Central memory CD8-positive, alpha-beta T cell (primary cell): ENCODE data around the gene TM6SF1.
A peak's percentile ranks its signal among the peaks of the same experiment; 100 is the strongest.
"Not testable (repeated sequence)": the region's sequence is repeated elsewhere in the genome, so short reads cannot be mapped to it uniquely, and the experiment has no call there.

Experiments used
- ATAC-seq: fragments of 150-1000 bp; cut with Tn5 transposase; replicated peaks from 2 replicates; pipeline ENCODE4 v1.10.0; 2022; ENCODE audit warnings: mild to moderate bottlenecking, moderate FRiP score, moderate number of reproducible peaks; ENCODE audit not compliant: poor library complexity, severe bottlenecking; ENCODE audit errors: extremely low read depth
- DNase-seq, 2 donors: peaks; one replicate each; pipeline ENCODE4 v3.0.0; 2021; ENCODE audit warnings: low spot score in 2 of 2
- H3K27ac Mint-ChIP-seq: one replicate; pipeline ENCODE4 v1.8.0; 2022; ENCODE audit warnings: low read depth, mild to moderate bottlenecking, moderate library complexity, mixed read lengths
- H3K27me3 Mint-ChIP-seq: one replicate; pipeline ENCODE4 v1.8.0; 2022; ENCODE audit warnings: mixed read lengths
- H3K36me3 Mint-ChIP-seq: one replicate; pipeline ENCODE4 v1.8.0; 2022; ENCODE audit warnings: mild to moderate bottlenecking, moderate library complexity, mixed read lengths; ENCODE audit not compliant: insufficient read depth
- H3K4me1 Mint-ChIP-seq: one replicate; pipeline ENCODE4 v1.8.0; 2022; ENCODE audit warnings: mixed read lengths
- H3K4me3 Mint-ChIP-seq: one replicate; pipeline ENCODE4 v1.8.0; 2022; ENCODE audit warnings: mild to moderate bottlenecking, moderate library complexity, mixed read lengths
- H3K9me3 Mint-ChIP-seq: one replicate; pipeline ENCODE4 v1.8.0; 2022; ENCODE audit warnings: mixed read lengths

Gene TM6SF1

DNA sequence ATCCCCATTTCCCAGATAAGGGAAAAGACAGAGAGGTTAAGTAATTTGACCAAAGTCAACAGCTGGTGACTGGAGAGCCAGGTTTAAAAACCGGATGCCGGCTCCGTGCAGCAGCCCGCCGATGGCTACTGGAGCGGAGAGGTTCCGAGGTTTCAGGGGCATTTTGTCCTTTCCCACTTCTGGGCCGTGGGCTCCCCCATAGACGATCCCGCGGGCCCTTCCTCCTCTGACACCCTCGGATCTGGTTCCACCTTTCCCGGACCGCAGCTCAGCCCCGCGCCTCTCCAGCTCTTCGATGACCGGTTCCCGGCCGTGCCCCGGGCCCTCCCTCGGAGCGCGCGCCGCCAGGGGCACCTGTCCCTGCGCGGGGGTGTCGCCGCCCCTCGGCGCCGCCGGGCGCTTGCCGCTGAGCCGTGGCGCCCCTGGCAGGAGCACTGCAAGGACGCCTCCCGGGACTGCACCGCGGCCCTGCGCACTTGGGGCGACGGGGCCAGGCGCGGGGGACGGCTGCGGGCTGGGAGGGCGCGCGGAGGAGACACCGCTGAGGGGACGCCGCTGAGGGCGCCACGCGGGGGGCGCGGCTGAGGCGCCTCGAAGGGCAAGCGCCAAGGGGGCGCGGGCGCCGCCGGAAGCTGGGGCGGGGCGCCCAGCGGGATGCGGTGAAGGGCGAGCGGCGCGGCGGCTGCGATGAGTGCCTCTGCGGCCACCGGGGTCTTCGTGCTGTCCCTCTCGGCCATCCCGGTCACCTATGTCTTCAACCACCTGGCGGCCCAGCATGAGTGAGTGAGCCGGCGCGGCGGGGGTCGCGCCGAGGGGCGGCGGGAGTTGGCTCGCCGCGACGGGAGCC lies at the start of gene TM6SF1:
Gene TM6SF1, plus strand, starts transcription at position 652 of the 847 bp plus-strand sequence. Its CDS starts 36 bp downstream, at position 688.
- Mint-ChIP-seq H3K36me3 (peaks cover 6% of the 10 kb centered on the region), H3K27me3 (peaks cover 80% of the 10 kb centered on the region), H3K9me3 (no peaks in the 10 kb centered on the region), H3K27ac (no peak within 1 kb of the TSS), H3K4me1 (no peaks in the 10 kb centered on the region), H3K4me3 (peak within 1 kb of the TSS; percentile 33)
- DNase-seq (no peak), ATAC-seq (no peak)

DNA sequence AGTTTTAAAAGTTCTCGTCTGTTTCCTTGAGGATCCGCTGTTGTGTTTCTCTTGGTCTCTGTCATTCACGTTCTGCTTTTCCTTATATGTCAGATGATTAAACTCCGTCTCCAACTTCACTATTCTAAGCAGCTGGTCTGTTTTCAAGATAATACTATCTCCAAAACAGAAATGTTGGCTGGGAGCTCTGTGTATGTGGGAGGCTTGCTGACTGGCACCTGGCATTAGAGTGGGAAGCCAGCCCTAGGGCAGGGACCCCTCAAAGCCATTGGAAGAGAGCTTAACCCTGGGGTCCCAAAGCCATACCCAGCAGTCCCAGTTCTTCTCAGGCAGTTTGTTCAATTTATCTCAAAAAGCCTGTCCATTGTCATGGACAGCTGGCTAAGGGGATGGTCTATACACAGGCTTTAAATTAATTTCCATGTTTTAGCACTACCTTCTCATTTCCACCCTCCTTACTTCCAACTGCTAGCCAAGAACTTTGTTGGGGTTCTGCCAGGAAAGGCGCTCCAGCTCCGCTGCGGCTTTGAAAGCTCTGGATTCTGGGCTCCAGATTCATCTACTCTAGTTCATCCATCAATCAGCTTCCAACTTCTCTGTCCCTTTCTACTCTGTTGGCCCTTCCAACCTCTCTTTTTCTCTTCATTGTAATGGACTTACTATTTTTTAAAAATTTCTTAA lies 49.6 kb upstream of the TM6SF1 start:
- Mint-ChIP-seq H3K36me3 (peaks cover 33% of the 10 kb centered on the region), H3K27ac (no peak overlapping the region), H3K4me1 (peaks cover 18% of the 10 kb centered on the region), H3K9me3 (no peaks in the 10 kb centered on the region), H3K27me3 (no peaks in the 10 kb centered on the region), H3K4me3 (no peak overlapping the region)
- DNase-seq (no peak), ATAC-seq (no peak)

DNA sequence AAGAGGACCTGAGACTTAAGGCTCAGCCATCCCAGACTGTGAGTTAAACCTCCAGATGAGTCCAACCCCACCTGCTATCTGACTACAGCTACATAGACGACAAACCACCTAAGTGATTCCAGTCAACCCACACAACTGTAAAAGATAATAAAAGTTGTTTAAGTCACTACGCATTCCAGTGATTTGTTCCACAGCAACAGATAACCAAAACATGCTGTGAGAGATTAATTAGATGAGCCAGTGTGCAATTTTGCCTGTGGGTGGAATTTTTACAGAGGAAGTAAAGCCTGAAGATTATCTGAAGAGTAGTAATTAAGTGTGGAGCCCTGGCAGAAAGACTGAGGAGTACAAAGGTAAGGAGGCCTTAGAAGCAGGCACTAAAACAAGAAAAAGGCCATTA lies 45.8 kb upstream of the TM6SF1 start:
- peaks cover 29% of the 10 kb centered on the region for H3K4me1 Mint-ChIP-seq
- no peaks in the 10 kb centered on the region for H3K27me3 Mint-ChIP-seq
- H3K36me3 Mint-ChIP-seq, result peaks cover 7% of the 10 kb centered on the region
- H3K9me3 Mint-ChIP-seq, result no peaks in the 10 kb centered on the region
- no peak for ATAC-seq
- no peak overlapping the region for H3K4me3 Mint-ChIP-seq
- DNase-seq, result no peak
- H3K27ac Mint-ChIP-seq, result no peak overlapping the region

DNA sequence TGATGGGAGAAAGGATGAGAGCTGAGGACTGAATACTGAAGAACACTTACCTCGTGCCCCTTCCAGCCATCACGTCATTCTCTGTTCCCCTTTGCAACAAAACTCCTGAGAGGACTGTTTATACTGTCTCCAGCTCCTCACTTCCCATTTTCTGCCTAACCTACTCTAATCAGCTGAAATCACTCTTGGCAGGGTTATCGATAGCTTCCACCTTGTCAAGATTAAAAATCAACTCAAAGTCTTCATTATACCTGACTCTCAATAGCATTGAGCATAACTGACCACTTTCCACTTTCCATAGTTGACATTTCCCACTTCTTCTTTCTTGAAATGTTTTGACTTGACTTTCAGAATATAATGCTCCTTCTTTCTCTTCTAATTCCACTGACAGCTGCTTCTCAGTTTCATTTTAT lies 44.7 kb upstream of the TM6SF1 start:
- Mint-ChIP-seq H3K9me3 (no peaks in the 10 kb centered on the region), H3K27me3 (no peaks in the 10 kb centered on the region), H3K27ac (no peak overlapping the region), H3K4me3 (no peak overlapping the region), H3K36me3 (peaks cover 4% of the 10 kb centered on the region), H3K4me1 (peaks cover 19% of the 10 kb centered on the region)
- ATAC-seq (no peak), DNase-seq (no peak)

DNA sequence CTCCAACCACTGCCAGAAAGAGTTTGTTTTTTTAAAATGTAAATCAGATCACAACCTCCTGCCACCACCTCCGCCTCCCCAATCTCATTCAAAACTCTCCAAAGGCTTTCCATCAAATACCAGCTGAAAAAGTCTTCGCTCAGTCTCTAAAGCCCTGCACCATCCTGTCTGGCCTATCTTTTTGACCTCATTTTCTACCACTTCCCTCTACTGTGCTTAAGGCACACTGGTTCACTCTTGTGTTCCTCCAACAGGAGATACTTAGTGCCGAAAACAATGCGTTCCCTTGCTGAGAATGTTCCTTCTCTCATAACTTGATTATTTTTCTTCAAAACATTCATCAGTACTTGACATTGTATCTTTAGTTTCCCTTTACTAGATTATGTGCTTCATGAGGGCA lies 43.9 kb upstream of the TM6SF1 start:
- H3K9me3 Mint-ChIP-seq, result no peaks in the 10 kb centered on the region
- no peak overlapping the region for H3K27ac Mint-ChIP-seq
- DNase-seq, result no peak
- H3K27me3 Mint-ChIP-seq, result no peaks in the 10 kb centered on the region
- peaks cover 2% of the 10 kb centered on the region for H3K36me3 Mint-ChIP-seq
- peaks cover 13% of the 10 kb centered on the region for H3K4me1 Mint-ChIP-seq
- no peak for ATAC-seq
- no peak overlapping the region for H3K4me3 Mint-ChIP-seq

DNA sequence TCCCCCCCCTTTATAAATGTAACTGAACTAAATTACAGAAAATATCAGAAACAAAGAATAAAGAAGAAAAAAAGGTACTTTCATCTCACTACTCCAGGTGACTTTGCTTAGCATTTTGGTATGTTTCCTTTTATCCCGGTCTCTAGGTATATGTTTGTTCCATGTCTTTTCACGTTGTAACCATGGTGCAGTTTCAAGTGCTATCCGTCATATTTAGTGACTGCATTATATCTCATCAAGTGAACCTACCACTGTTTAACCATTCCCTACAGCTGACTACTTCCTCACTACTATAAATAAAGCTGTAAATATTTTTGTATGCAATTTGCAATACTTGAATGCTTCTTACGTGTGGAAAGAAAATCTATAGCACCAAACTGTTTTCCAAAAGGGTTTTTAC lies 42.6 kb upstream of the TM6SF1 start:
- no peaks in the 10 kb centered on the region for H3K9me3 Mint-ChIP-seq
- H3K27ac Mint-ChIP-seq, result peak overlapping the region; percentile 63
- no peak for DNase-seq
- H3K4me1 Mint-ChIP-seq, result peaks cover 13% of the 10 kb centered on the region
- H3K4me3 Mint-ChIP-seq, result no peak overlapping the region
- no peaks in the 10 kb centered on the region for H3K27me3 Mint-ChIP-seq
- H3K36me3 Mint-ChIP-seq, result peaks cover 4% of the 10 kb centered on the region
- ATAC-seq, result no peak

DNA sequence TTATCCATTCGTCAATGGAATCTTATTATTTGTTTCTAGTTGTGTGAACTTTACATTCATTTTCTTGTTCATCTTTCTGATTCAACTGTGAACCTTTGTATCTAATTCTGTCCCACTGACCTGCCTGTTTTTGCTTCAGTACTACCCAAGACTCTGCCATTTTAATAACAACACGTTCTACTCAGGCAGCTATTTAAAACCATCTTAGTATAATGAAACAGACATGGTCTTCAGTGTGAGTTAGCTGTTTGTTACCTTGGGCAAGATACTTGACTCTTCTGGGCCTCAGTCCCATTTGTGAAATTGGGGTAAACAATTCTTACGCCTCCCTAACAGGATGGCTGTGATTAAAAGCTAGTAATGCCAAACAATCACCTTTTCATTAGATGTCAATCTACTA lies 42.0 kb upstream of the TM6SF1 start:
- ATAC-seq, result no peak
- Mint-ChIP-seq H3K4me3 (no peak overlapping the region), H3K4me1 (peaks cover 13% of the 10 kb centered on the region), H3K27ac (peak overlapping the region; percentile 63), H3K27me3 (no peaks in the 10 kb centered on the region), H3K36me3 (peaks cover 4% of the 10 kb centered on the region), H3K9me3 (no peaks in the 10 kb centered on the region)
- no peak for DNase-seq

DNA sequence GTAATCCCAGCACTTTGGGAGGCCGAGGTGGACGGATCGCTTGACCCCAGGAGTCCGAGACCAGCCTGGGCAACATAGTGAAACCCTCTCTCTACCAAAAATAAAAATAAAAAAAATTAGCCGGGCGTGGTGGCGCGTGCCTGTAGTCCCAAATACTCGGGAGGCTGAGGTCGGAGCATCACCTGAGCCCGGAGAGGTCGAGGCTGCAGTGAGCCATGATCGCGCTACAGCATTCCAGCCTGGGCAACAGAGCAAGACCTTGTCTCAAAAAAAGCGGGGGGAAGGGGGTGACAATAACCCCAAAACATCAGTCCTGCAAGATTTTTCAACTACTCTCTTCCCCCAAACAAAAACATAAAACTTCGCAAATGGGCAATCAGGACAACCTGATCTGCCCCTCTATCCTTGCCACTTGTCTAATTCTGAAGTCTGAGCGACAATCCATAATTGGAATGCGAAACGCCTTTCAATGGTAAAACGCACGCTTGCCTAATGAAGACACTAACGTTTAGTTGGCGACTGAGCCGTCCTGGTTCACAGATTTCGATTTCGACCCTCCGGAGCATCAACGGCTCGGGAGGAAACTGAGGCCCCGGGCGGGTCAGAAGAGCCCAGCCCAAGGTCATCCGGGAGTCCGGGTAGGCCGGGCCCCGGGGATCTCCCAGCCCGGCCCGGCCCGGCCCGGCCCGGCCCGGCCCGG lies 41.3 kb upstream of the TM6SF1 start:
- Mint-ChIP-seq H3K4me1 (peaks cover 13% of the 10 kb centered on the region), H3K27me3 (no peaks in the 10 kb centered on the region), H3K27ac (peak overlapping the region; percentile 63), H3K9me3 (no peaks in the 10 kb centered on the region), H3K36me3 (peaks cover 4% of the 10 kb centered on the region), H3K4me3 (no peak overlapping the region)
- DNase-seq, result no peak
- ATAC-seq, result no peak

DNA sequence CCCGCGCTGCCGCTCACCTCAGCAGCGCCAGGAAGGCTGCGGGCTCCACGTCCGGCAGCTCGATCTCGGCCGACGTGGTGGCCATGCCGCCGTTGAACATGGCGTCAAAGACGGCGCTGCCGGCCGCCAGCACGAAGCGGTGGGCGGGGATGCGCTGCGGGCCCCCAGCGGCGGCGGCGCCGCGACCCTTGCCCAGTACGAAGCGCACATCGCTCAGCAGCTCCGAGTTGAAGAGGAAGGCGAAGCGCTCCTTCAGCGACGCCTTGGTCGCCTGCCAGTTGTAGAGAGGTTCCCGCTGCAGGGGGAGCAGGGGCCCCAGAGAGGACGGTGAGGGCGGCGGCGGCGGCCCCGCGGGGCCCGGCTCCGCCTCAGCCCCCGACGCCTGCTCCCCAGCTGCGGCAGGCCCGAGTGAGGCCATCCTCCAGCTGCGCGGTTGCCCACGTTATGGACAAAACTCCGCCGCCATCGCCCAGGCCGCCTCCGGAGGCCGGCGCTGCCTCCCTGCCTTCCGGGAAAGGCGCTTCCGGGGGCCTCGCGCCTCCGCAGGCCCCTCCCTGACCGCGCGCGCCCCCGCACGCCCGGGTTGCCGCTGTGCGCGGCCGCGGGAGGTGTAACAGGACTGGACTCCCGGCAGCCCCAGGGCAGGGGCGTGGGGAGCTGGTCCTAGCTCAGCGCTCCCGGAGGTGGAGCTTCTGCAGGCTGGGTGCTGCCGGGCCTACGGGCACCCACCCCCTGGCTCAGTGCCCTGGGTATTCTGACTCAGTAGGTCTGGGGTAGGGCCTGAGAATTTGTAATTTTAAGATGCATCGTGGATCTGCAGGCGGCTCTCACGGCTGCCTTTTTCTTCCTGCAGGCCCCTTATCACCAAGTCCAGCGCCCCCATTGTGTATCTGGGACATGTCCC lies 40.5 kb upstream of the TM6SF1 start, which contains the start of gene BTBD1:
Gene BTBD1, minus strand, starts transcription at position 519 of the 904 bp plus-strand sequence. Its CDS starts 101 bp downstream, at position 418.
- H3K36me3 Mint-ChIP-seq, result peaks cover 4% of the 10 kb centered on the region
- ATAC-seq (peak; percentile 70), DNase-seq (peak; percentile 53 to 56)
- H3K27me3 Mint-ChIP-seq, result peaks cover 2% of the 10 kb centered on the region
- H3K27ac Mint-ChIP-seq, result peak within 1 kb of the TSS; percentile 75
- peaks cover 13% of the 10 kb centered on the region for H3K4me1 Mint-ChIP-seq
- H3K9me3 Mint-ChIP-seq, result no peaks in the 10 kb centered on the region
- no peak within 1 kb of the TSS for H3K4me3 Mint-ChIP-seq

DNA sequence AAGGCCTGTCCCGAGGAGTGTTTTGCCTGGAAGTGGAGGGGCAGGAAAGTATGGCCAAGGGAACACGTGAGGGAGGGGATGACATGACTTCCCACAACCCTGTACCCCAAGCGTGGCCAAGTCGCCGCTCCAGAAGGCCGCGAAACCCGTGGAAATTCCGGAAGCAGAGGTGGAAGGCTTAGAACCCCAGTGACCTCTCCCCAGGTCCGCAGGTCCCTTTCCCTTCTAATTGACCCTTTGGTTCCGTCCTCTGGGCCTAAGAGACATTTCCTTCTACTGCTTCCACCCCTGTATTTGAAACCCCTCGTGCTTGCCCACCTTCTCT lies 39.8 kb upstream of the TM6SF1 start:
- no peak for ATAC-seq
- Mint-ChIP-seq H3K4me3 (no peak overlapping the region), H3K27me3 (peaks cover 8% of the 10 kb centered on the region), H3K36me3 (peaks cover 4% of the 10 kb centered on the region), H3K4me1 (peaks cover 13% of the 10 kb centered on the region), H3K9me3 (no peaks in the 10 kb centered on the region), H3K27ac (peak overlapping the region; percentile 75)
- no peak for DNase-seq

DNA sequence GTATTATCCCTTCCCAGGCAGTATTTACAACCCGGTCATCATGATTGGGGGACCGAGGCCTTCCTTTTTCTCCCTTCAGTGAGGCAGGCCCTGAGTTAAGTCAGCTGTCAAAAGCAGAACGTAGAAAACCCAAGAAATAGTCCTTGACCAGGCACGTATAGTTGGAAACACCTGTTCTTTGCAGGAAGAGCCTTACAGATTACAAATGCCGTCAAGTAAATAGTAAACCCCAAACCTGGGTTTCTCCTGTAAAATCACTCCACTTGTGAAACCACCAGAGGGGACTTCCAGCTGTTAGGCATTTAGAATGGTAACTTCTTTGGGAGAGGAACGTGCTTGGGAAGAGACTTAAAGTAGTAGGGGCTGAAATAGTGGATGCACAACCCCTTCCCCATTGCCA lies 39.4 kb upstream of the TM6SF1 start:
- Mint-ChIP-seq H3K4me3 (no peak overlapping the region), H3K9me3 (no peaks in the 10 kb centered on the region), H3K36me3 (peaks cover 4% of the 10 kb centered on the region), H3K4me1 (peaks cover 13% of the 10 kb centered on the region), H3K27me3 (peaks cover 10% of the 10 kb centered on the region), H3K27ac (peak overlapping the region; percentile 75)
- DNase-seq, result no peak
- no peak for ATAC-seq

DNA sequence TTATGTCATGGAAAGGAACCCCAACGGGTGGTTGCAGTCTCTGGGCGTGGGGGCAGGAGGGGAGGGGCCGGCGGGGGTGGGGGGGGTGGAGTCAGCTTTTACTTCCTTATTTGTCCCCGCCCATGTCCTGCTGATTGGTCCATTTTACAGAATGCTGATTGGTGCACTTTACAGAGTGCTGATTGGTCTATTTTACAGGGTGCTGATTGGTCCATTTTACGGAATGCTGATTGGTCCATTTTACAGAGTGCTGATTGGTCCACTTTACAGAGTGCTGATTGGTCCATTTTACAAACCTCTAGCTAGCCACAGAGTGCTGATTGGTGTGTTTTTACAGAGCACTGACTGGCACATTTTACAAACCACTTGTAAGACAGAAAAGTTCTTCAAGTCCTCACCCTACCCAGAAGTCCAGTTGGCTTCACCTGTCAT lies 38.2 kb upstream of the TM6SF1 start:
- H3K4me3 Mint-ChIP-seq, H3K9me3 Mint-ChIP-seq, H3K36me3 Mint-ChIP-seq: not testable (repeated sequence)
- peak in 1 of 2 donors; percentile 18 for DNase-seq
- peaks cover 13% of the 10 kb centered on the region for H3K4me1 Mint-ChIP-seq
- peaks cover 14% of the 10 kb centered on the region for H3K27me3 Mint-ChIP-seq
- H3K27ac Mint-ChIP-seq, result peak overlapping the region; percentile 75
- ATAC-seq, result peak; percentile 5
